ENCODE results near the gene ZC3H13.

The ZC3H13 gene

DNA sequence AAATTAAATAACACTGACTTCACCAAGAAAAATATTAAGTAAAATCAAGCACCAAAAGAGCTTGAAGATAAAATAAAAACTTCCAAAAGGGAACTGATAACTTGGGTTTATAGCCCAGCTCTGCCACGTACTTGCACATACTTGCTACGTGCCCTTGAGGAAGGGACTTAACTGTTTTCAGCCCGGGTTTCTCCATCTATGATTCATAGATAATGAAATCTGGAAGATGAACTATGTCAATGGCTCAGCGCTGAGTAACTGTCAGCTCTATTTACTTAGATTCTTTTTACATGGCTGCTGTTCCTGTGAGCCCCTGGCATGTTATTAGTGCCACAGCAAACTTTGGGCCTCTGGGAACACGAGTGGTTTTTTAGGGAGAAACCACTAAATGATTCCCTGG, 9.6 kb upstream of the ZC3H13 start:
- DNase-seq: no peak

DNA sequence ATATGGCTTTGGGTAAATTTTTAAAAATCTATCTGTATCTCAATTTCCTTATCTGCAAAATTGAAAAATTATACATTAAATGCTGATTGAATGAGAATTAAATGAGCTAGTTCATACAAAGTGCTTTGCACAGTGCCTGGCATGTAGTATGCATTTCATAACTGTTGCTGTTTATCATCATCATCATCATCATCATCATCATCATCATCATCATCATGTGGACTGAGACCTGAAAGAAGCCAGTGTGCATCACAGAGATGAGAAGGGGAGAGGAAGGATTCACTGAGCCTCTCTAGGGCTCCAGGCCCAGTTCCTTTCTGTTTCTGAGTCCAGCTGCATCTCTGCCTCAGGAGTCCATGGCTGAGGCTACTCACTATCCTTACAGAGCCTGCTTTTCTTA, 6.9 kb upstream of the ZC3H13 start:
- DNase-seq: no peak

DNA sequence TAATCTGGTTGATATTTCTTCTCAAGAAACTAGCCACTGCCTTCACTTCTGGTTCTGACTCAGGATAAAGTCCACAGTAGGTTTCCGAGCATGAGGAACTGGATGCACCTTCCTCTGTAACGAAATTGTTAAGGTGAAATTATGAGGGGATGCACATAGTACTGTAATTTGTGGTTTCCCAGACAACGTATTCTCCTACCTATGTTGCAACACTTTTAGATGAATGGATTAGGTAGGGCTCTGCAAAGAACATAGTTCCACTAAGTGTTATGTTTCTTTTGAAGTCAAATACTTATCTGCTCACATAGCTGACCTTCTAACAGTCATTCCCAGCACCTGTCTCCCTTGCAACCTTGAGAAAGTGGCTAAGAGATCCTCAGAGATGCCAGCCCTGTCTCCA, 5.7 kb upstream of the ZC3H13 start:
- DNase-seq: no peak

DNA sequence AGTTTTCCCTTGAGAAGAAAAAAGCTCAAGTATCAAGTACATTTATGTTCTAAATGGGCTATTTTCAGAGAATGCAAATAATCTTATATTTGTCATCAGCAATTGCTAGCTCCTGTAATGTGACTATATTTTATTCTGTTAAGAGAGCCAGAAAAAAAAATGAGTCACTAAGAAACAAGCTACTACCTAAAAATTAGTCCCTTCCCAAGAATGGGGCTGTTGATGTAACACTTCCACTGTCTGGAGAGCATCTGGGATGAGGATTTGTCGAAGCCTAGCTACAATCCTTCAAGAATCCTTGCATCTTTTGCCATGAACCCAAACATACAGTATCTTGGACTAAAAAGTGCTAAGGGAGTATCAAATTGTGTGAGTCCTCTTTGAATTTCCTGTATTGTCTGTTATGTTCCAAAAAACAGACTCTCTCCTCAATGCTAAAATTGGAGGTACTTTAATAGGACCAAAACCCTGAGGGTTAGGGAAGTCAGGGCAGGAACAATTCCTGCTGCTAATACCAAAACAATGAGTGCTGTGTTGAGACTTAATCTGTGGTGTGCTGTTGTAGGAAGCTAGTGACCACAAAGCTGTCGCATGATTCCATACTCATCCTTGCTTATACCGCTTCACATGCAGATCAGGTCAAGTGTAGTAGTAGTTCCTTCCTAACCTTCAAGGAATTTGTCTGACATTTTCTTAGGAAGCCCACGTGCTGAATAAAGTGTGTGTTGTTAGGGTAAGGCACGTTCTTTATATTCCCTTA, 4.9 kb upstream of the ZC3H13 start:
- no peak for DNase-seq

DNA sequence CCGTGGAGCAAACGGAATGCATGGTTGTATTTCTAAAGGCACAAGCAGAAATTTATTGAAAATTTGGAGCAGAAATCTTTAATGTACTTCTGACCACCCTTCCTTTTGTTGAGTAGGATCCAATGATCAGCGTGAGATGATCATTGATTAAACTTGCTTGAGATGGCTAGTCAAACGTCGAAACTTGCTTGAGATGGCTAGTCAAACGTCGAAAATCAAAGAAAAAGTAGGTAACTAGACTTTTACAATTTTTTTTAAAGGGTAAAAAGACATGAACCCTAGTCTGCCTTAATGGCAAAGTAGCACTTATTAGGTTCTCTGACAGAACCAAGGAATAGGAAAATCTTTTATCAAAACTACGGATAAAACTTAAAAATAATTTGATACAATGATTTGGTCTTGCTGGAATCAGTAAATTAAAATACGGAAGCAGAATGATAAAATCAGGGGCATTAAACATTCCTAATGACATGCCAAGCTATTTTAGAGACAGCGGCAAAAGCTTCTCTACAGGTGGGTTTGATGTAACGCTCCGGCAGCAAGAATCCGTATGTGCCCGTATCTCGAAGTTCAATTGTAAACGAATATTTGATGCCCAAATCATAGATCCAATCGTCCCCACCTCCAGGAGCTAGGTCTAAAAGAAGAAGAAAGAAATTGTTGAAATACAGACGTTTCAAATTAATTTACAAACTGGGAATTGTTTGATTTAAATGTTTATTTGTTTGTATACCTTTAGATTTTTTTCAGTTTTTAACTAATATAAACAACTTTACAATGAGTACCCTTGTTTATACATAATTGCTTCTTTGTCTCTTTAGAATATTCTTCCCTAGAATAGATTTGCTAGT, 841 bp upstream of the ZC3H13 start:
- no peak for DNase-seq

- no peak for DNase-seq
Measured at GRCh38 chr13:46051968-46052318, 603 bp downstream of the ZC3H13 start.

DNA sequence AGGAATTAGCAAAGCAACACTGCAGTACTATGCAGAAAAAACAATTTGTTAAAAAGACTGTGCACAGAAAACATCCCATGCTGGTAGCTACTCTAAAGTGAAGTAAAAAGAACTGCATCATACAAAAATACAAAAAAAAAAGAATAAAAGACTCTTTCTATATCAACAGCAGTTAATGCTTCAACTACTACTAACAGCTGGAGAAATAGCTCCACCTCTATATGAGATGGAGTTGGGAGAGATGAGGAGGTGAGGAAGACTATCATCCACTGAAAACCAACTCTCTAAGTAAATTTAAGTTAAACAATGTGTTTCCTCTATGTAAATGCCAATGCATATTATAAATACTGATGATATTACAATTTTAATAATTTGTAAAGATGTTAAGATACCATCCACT, 1.8 kb downstream of the ZC3H13 start:
- no peak for DNase-seq

DNA sequence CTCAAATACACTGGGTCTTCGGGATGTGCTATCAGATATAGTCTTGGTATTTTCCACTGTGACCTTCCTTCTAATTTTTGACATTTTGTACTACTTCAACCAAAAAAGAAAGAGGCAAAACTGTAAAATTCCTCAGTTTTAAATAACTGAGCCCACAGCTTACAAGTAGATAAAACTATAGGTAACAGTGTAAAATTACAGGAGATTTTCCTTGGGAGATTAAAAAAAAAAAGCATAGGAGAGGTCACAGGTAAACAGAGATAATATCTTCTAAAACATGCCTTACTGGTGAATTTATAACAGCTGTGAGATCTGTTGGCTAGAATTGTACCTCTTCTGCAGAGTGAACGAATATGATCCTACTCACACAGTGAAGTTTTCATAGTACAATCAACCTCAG, 7.1 kb downstream of the ZC3H13 start:
- DNase-seq: no peak

DNA sequence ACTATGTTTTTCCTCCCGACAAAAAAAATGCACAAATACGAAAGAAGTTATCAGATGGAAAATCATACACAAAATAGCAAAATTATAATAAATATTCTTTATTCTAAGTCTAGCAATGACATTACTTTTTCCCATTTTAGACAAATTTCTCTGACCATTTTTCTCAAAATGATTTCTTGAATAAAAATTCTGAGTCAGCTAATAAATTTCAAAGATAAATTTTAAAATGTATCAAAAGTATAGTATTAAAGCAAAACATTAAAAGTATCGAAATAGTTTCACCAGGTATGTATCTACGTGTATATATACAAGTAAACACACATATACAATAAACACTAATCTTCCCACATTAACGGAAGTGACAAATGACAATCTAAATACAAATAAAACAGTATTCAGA, 8.9 kb downstream of the ZC3H13 start:
- no peak for DNase-seq

DNA sequence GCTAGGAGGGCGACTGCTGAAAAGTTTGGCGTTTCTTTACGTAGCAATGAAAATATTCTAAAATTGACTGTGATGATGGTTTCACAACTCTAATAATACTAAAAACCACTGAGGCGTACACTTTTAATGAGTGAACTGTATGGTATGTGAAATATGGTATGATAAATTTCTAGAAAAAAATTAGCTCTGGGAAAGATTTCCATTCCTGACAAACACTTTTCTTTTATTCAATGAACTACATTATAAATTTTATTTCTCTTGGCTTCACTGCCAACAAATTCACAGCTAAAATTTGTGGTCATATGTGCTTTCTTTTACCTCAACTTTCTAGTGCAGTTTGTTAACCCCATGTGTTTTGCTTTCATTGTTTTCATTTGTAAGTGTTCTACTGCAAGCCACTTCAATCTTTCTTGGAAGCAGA, 11.1 kb downstream of the ZC3H13 start:
- no peak for DNase-seq

- no peak for DNase-seq
Measured at GRCh38 chr13:46040763-46041162, 11.8 kb downstream of the ZC3H13 start.

DNA sequence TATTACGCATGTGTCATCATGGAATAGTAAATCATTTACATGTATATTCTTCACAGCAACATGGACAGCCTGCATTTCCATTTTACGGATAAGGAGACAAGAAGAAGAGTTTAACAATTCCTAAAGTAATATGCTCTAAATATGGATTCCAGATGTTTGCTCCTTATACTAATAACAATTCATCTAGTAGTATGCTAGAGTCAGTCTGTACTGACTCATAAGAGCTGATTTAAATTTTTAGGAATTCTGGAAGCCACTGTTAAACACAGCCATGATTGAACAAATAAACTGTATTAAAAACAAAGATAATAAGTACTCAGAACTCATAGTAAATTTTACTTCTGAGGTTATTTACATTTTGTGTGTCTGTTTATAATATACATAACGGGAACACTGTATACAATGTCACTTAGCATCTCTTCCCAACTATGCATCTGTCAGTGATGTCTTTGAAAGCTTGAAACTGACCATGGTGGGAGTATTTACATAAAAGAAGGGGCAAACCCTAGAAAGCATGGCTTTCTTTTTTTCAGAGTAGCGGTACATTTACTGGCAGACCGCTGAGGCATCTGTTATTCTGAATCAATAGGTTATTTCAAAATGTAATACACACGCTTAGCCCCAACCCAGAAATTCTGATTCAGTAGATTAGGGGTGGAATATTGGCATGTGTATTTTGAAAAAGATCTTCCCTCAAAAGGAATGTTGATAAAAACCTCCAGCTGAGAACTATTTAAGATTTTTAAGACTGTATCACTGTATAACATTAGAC, 12.9 kb downstream of the ZC3H13 start:
- DNase-seq: no peak

DNA sequence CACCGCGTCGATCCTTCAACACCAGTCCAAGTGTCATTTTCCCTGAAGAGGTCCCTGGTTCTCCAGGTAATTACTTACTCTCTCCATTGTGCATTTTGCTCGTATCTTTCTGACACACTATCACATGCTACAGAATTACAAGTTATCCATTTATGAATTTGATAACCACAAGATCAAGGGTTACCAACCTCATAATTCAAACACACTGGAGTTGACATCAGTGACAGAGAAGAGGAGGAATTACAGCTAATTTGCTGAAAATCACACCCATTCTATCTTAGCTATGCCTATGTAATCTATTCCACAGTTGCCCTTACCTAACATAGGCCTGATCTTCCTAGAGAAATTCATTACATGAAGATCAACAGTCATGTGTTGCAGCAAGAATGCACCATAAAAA, 14.2 kb downstream of the ZC3H13 start:
- no peak for DNase-seq

DNA sequence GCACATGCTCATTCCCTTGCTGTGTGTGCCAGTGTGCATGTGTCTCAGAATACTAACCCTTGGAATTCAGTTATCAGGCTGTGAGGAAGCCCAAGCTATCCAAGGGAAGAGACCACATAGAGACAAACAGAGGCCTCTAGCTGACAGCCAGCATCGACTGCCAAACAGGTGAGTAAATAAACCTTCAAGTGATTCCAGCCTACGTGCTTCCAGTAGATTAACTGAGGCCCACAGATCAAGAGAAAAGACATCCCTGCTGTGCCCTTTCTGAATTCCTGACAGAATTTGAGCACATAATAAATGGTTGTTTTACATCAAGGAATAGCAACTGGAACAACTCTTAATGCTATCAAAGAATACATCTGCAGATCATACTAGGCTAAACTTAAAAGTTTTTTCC, 17.5 kb downstream of the ZC3H13 start:
- no peak for DNase-seq

DNA sequence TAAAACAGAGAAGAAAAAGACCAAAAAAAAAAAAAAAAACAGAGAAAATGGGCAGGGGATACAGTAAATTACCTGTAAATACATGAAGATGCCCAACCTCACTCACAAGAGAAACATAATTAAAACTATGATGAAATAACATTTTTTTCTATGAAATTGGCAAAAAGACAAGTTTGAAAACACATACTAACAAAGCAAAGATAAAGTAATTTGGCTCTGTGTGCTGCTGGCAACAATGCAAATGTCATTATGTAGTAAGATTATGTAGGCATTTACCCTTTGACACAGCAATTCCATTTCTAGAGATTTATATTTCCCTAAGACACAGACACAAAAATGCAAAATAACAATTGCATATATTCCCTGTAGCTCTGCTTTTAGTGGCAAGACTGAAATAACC, 20.2 kb downstream of the ZC3H13 start:
- no peak for DNase-seq

GRCh38 chr13:46031581-46032263, 20.8 kb downstream of the ZC3H13 start:
- no peak for DNase-seq

GRCh38 chr13:46025157-46025556, 27.4 kb downstream of the ZC3H13 start:
- DNase-seq: no peak

GRCh38 chr13:46022481-46022880, 30.1 kb downstream of the ZC3H13 start:
- no peak for DNase-seq

- DNase-seq: no peak
Measured at GRCh38 chr13:46016216-46016615, 36.3 kb downstream of the ZC3H13 start.

DNA sequence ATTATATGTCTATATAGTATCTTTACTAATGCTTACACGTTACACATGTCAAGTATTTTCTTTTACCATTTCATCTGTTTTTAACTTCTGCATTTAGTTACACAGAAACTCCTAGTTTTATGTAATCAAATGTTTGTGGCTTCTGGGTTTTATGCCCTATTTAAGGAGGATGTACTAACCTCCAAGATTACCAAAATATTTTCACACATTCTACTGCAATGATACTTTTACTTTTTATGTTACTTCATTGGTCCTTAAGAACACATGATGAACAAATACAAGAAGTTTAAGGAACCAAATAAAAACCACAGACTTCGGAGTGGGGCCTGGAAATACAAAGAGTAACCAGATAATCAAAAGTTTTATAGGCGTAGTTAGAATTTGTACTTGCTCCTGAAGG, 37.2 kb downstream of the ZC3H13 start:
- DNase-seq: no peak

- no peak for DNase-seq
Measured at GRCh38 chr13:46012404-46012803, 40.1 kb downstream of the ZC3H13 start.

GRCh38 chr13:46010148-46010547, 42.4 kb downstream of the ZC3H13 start:
- no peak for DNase-seq

DNA sequence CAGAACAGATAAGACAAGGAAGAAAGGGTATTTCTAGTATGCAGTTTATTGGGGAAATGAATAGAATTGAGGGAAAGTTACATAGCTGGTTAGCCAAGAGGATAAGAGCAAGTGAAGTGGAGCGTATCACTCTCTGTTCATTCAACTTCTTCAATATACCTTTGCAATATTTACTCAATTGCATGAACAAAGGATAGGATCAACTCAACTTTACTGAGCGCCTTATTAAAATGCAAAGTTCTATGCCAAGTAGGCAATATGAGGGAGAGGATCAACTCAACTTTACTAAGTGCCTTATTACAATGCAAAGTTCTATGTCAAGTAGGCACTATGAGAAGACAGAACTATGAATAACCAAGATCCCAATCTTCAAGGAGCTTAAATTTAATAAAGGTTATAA, 43.9 kb downstream of the ZC3H13 start:
- DNase-seq: no peak

All from CD4-positive, alpha-beta T cell treated with Interleukin-12 subunit alpha and Interleukin-12 subunit beta, for 1 hour (primary cell).